ENCODE measurements around the gene ASIC1. TPM values are rescaled to one million over a fixed set of nuclear protein-coding genes. Genes with fewer than 3 reads are reported as not detected.

The ASIC1 gene
- total RNA-seq, 1 donor from 2014 or later: not detected

GRCh38 chr12:50099302-50100008, 42.1 kb downstream of the ASIC1 start:
- Histone ChIP-seq H3K27ac (peak overlapping the region in 1 of 2 donors; percentile 29), H3K27me3 (no peaks in the 10 kb centered on the region), H3K4me1 (peaks cover 6% of the 10 kb centered on the region in 2 donors), H3K9me3 (no peaks in the 10 kb centered on the region), H3K4me3 (no peak overlapping the region), H3K36me3 (peaks cover 58 to 68% of the 10 kb centered on the region in 2 donors)
- DNase-seq (ENCODE audit: low spot score in 2 of 2): no peak
- TF ChIP-seq CTCF (IDR thresholded peaks at IDR 0.05): no peak
- intact Hi-C loops (cut with DNase I): no loop called here

DNA sequence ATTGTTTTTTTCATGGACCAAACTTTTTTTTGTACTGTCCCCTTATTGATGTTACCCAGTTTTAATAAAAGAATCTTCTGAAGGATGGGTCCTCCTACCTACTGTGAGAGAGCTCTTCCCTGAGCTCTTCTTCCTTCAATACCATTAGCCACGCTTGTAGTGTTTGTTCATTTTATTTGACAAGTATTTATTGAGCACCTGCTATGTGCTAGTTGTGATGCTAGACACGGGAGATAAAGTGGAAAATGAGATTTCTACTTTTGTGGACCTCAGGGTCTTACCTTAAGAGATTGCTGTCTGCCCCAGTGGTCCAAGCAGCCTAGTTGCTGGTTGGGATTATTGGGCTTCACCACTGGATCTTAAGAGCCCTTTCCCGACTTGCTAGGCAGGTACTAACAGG, 43.2 kb downstream of the ASIC1 start:
- no peaks in the 10 kb centered on the region for H3K9me3 ChIP-seq
- H3K36me3 ChIP-seq: peaks cover 47 to 57% of the 10 kb centered on the region in 2 donors
- intact Hi-C loops (cut with DNase I): no loop called here
- no peak for DNase-seq (ENCODE audit: low spot score in 2 of 2)
- H3K27me3 ChIP-seq: no peaks in the 10 kb centered on the region
- peaks cover 6% of the 10 kb centered on the region in 2 donors for H3K4me1 ChIP-seq
- H3K4me3 ChIP-seq: no peak overlapping the region
- no peak overlapping the region for H3K27ac ChIP-seq
- no peak for TF ChIP-seq CTCF (IDR thresholded peaks at IDR 0.05)

DNA sequence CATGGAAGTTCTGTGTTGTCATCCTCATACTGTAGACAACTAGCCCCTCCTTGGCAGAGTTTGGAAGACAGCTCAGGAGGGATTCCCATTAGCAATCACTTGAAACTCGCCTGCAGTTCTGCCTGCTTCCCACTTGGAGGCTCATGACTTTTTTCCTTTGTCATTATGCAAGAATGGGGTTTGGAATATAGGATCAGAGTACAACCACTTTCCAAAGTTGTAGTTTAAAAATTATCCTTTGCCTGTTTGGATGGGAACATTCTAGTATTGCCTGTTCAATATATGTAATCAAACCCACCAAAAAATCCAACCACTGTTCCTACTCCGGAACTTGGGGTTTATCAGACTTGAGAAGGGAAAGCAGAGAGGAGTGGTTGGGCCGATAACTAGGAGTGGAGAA, 44.3 kb downstream of the ASIC1 start:
- Histone ChIP-seq H3K4me1 (peaks cover 6% of the 10 kb centered on the region in 2 donors), H3K9me3 (no peaks in the 10 kb centered on the region), H3K4me3 (no peak overlapping the region), H3K27ac (no peak overlapping the region), H3K27me3 (no peaks in the 10 kb centered on the region), H3K36me3 (peaks cover 36 to 46% of the 10 kb centered on the region in 2 donors)
- intact Hi-C loops (cut with DNase I): no loop called here
- no peak for DNase-seq (ENCODE audit: low spot score in 2 of 2)
- peak in 2 of 3 experiments; percentile 34 to 39 for TF ChIP-seq CTCF (IDR thresholded peaks at IDR 0.05)

- TF ChIP-seq CTCF (IDR thresholded peaks at IDR 0.05): no peak
- peaks cover 31 to 41% of the 10 kb centered on the region in 2 donors for H3K36me3 ChIP-seq
- DNase-seq (ENCODE audit: low spot score in 2 of 2): no peak
- peaks cover 6% of the 10 kb centered on the region in 2 donors for H3K4me1 ChIP-seq
- no peaks in the 10 kb centered on the region for H3K9me3 ChIP-seq
- intact Hi-C loops (cut with DNase I): no loop called here
- H3K4me3 ChIP-seq: no peak overlapping the region
- H3K27ac ChIP-seq: peak overlapping the region in 1 of 2 donors; percentile 5
- H3K27me3 ChIP-seq: no peaks in the 10 kb centered on the region
Observed at GRCh38 chr12:50102131-50102531, 44.7 kb downstream of the ASIC1 start.

GRCh38 chr12:50102646-50103309, 45.4 kb downstream of the ASIC1 start:
- intact Hi-C loops (cut with DNase I): no loop called here

More at GRCh38 chr12:50102646-50103309, 45.4 kb downstream of the ASIC1 start:
- Histone ChIP-seq H3K27ac (peak overlapping the region in 1 of 2 donors; percentile 5), H3K4me3 (no peak overlapping the region), H3K9me3 (no peaks in the 10 kb centered on the region), H3K4me1 (peaks cover 6% of the 10 kb centered on the region in 2 donors), H3K27me3 (no peaks in the 10 kb centered on the region), H3K36me3 (peaks cover 24 to 35% of the 10 kb centered on the region in 2 donors)
- no peak for TF ChIP-seq CTCF (IDR thresholded peaks at IDR 0.05)
- DNase-seq (ENCODE audit: low spot score in 2 of 2): no peak

Data from ascending aorta (tissue), 2 donors.